Duodenal mucosa (tissue), 2 donors: ENCODE measurements around the gene DHRSX.
A peak's percentile ranks its signal among the peaks of the same experiment; 100 is the strongest.
"Not testable (repeated sequence)": the region's sequence is repeated elsewhere in the genome, so short reads cannot be mapped to it uniquely, and the experiment has no call there.

ENCODE experiments used
- H3K27ac ChIP-seq: one replicate; pipeline ENCODE4 v1.7.0; 2013; ENCODE audit warnings: low read depth, low read length
- H3K27me3 ChIP-seq, 2 donors: one replicate each; pipeline ENCODE4 v1.7.0; 2013; ENCODE audit warnings: low read length in 2 of 2, control low read depth in 1 of 2; ENCODE audit not compliant: insufficient read depth in 2 of 2, control insufficient read depth in 1 of 2
- H3K36me3 ChIP-seq, 2 donors: one replicate each; pipeline ENCODE4 v1.7.0; 2013; ENCODE audit warnings: low read length in 2 of 2, control low read depth in 1 of 2; ENCODE audit not compliant: insufficient read depth in 2 of 2, control insufficient read depth in 1 of 2
- H3K4me1 ChIP-seq, 2 donors: one replicate each; pipeline ENCODE4 v1.7.0; 2013; ENCODE audit warnings: low read length in 2 of 2, control low read depth in 1 of 2; ENCODE audit not compliant: insufficient read depth in 2 of 2, control insufficient read depth in 1 of 2
- H3K4me3 ChIP-seq, 2 donors: one replicate each; pipeline ENCODE4 v1.7.0; 2013; ENCODE audit warnings: low read length in 2 of 2, low read depth in 1 of 2
- H3K9ac ChIP-seq, 2 donors: one replicate each; pipeline ENCODE4 v1.7.0; 2013; ENCODE audit warnings: low read length in 2 of 2, low read depth in 1 of 2
- H3K9me3 ChIP-seq, 2 donors: one replicate each; pipeline ENCODE4 v1.7.0; 2013; ENCODE audit warnings: low read length in 2 of 2, control low read depth in 1 of 2; ENCODE audit not compliant: control insufficient read depth in 1 of 2

The DHRSX gene

GRCh38 chrX:2505341-2505740 lies 4.6 kb upstream of the DHRSX start:
- H3K27ac ChIP-seq, H3K9me3 ChIP-seq, H3K27me3 ChIP-seq, H3K4me3 ChIP-seq, H3K36me3 ChIP-seq, H3K9ac ChIP-seq: not testable (repeated sequence)
- peaks cover 6 to 11% of the 10 kb centered on the region in 2 donors for H3K4me1 ChIP-seq

GRCh38 chrX:2504706-2505332 lies 4.0 kb upstream of the DHRSX start:
- H3K9me3 ChIP-seq = no peaks in the 10 kb centered on the region
- H3K4me3 ChIP-seq = no peak overlapping the region
- H3K4me1 ChIP-seq = peaks cover 6 to 11% of the 10 kb centered on the region in 2 donors
- no peaks in the 10 kb centered on the region for H3K27me3 ChIP-seq
- H3K9ac ChIP-seq = no peak overlapping the region
- no peak overlapping the region for H3K27ac ChIP-seq
- no peaks in the 10 kb centered on the region for H3K36me3 ChIP-seq

DNA sequence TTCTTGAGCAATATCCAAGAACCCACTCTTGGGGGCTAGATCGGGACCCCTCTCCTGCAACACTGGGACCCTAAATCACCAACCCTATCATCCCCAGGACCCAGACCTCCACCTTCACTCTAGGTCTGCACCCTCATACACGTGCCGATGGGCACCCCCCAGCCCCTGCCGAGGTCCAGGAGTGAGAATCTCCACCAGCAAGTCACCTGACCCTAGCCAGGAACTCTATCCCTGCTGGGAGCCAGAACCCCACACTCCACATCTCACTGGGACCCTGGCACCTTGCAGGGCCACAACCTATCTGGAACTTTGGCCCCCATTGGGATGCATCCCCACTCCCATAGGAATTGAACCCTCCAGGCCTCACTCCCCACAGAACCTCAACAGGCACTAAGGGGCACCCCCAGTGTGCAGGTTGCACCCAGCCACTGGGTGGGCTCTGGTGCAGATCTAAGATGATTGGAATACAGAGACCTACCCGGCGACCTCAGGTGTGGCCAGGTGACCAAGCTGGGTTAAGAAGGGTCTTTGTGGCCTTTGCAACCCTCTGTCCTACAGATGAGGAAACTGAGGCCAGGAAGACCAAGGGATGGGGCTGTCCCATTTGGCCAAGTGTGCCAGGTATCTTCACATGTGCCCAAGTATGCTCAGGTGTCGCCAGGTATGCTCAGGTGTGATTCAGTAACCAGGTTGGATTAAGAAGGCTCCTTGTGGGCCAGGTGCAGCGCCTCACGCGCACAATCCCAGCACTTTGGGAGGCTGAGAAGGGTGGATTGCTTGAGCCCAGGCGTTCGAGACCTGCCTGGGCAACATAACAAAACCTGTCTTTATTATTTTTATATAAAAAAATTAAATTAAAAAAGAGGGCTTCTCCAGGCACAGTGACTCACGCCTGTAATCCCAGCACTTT lies 3.1 kb upstream of the DHRSX start:
- no peak overlapping the region for H3K9ac ChIP-seq
- H3K4me3 ChIP-seq = no peak overlapping the region
- no peaks in the 10 kb centered on the region for H3K27me3 ChIP-seq
- H3K27ac ChIP-seq = no peak overlapping the region
- no peaks in the 10 kb centered on the region for H3K36me3 ChIP-seq
- peaks cover 14 to 20% of the 10 kb centered on the region in 2 donors for H3K4me1 ChIP-seq
- H3K9me3 ChIP-seq = no peaks in the 10 kb centered on the region

- Histone ChIP-seq H3K27ac (no peak overlapping the region), H3K9ac (no peak overlapping the region), H3K4me3 (no peak overlapping the region), H3K36me3 (no peaks in the 10 kb centered on the region), H3K27me3 (no peaks in the 10 kb centered on the region), H3K9me3 (no peaks in the 10 kb centered on the region), H3K4me1 (peaks cover 17% of the 10 kb centered on the region in 2 donors)
Observed at GRCh38 chrX:2502668-2503519, 2.1 kb upstream of the DHRSX start.

GRCh38 chrX:2502120-2502667 lies 1.4 kb upstream of the DHRSX start:
- Histone ChIP-seq H3K9me3 (no peaks in the 10 kb centered on the region), H3K36me3 (no peaks in the 10 kb centered on the region), H3K4me1 (peaks cover 13 to 23% of the 10 kb centered on the region in 2 donors), H3K27ac (no peak overlapping the region), H3K4me3 (no peak overlapping the region), H3K27me3 (no peaks in the 10 kb centered on the region), H3K9ac (no peak overlapping the region)

DNA sequence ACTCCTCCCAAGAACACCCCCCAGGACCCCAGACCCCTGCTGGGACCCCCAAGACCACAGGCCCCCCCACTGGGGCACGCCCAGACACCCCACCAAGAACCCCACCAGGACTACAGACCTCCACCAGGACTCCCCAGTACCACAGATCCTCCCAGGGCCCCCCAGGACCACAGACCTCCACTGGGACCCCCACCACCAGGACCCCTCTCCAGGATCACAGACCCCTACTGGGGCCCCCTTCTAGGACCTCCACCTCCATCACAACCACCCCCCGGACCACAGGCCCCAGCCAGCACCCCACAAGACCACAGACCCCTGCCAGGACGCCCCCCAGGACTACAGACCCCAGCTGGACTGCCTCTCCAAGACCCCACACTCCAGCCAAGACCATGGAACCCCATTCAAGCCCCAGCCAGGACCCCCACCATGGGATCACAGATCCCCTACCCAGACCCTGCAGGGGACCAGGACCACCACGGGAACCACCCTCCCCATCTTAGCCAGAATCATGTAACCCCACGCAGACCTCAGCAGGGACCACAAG lies 855 bp upstream of the DHRSX start:
- no peaks in the 10 kb centered on the region for H3K9me3 ChIP-seq
- H3K9ac ChIP-seq = no peak overlapping the region
- H3K36me3 ChIP-seq = no peaks in the 10 kb centered on the region
- no peaks in the 10 kb centered on the region for H3K27me3 ChIP-seq
- no peak overlapping the region for H3K4me3 ChIP-seq
- no peak overlapping the region for H3K27ac ChIP-seq
- H3K4me1 ChIP-seq = peaks cover 13 to 23% of the 10 kb centered on the region in 2 donors

DNA sequence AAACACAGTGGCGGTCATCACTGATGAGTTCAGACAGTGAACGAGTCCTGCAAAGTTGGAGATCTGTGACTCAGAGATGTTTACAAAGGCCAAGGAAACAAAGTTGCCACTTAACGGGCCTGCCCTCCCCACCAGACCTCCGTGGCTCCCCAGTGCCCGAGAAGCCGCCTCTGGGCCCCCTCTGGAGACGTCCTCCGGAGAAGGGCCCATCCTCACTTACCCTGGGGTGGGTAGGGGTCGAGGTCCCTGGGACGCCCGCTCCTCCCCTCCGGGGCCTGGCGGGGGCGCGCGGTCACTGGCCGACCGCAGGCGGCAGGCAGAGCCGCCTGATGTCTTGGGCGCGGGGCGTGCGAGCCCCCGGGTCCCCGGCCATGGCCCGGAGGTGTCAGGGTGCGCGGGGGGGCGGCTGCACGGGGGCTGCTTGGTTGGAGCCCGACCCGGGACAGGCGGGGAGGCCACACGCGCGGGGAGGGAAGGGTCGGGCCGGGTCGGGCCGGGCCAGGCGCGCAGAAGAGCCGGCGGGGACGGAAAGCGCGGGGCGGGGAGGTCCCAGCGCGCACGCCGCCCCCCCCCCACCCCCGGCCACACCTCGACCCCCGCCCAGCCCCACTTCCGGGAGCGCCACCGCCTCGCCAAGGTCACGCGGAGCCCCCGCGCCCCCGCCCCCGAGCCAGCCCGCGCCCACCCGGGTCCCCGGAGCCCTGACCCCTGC lies 529 bp downstream of the DHRSX start:
- H3K4me1 ChIP-seq = peaks cover 13 to 23% of the 10 kb centered on the region in 2 donors
- H3K27ac ChIP-seq = peak overlapping the region; percentile 89
- peak overlapping the region; percentile 83 to 86 for H3K4me3 ChIP-seq
- H3K9me3 ChIP-seq = no peaks in the 10 kb centered on the region
- H3K27me3 ChIP-seq = no peaks in the 10 kb centered on the region
- H3K36me3 ChIP-seq = peaks cover 4 to 6% of the 10 kb centered on the region in 2 donors
- peak overlapping the region; percentile 79 to 86 for H3K9ac ChIP-seq

DNA sequence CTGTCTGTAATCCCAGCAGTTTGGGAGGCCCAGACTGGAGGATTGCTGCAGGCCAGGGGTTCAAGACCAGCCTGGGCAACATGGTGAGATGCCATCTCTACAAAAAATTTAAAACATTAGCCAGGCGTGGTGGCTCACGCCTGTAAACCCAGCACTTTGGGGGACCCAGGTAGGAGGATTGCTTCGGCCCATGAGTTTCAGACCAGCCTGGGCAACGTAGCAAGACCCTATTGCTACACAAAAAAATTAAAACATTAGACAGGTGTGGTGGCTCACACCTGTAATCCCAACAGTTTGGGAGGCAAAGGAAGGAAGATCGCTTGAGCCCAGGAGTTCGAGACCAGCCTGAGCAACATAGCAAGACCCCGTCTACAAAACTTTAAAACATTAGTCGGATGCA lies 1.3 kb downstream of the DHRSX start:
- H3K36me3 ChIP-seq = peaks cover 4 to 6% of the 10 kb centered on the region in 2 donors
- peak overlapping the region; percentile 79 to 86 for H3K9ac ChIP-seq
- peaks cover 13 to 23% of the 10 kb centered on the region in 2 donors for H3K4me1 ChIP-seq
- peak overlapping the region; percentile 83 to 86 for H3K4me3 ChIP-seq
- peak overlapping the region; percentile 89 for H3K27ac ChIP-seq
- H3K9me3 ChIP-seq = no peaks in the 10 kb centered on the region
- no peaks in the 10 kb centered on the region for H3K27me3 ChIP-seq

GRCh38 chrX:2498781-2499302 lies 1.9 kb downstream of the DHRSX start:
- H3K4me3 ChIP-seq = peak overlapping the region; percentile 83 to 86
- H3K27me3 ChIP-seq = no peaks in the 10 kb centered on the region
- peak overlapping the region; percentile 89 for H3K27ac ChIP-seq
- H3K4me1 ChIP-seq = peaks cover 13 to 23% of the 10 kb centered on the region in 2 donors
- H3K9ac ChIP-seq = peak overlapping the region; percentile 79 to 86
- H3K36me3 ChIP-seq = peaks cover 4 to 6% of the 10 kb centered on the region in 2 donors
- H3K9me3 ChIP-seq = no peaks in the 10 kb centered on the region
